HCT116 (cell line): ENCODE results near the gene ARHGAP42. TPM values are rescaled to one million over a fixed set of nuclear protein-coding genes. Genes with fewer than 3 reads are reported as not detected.

Experiments
- ATAC-seq: fragments of 200-7000 bp; cut with Tn5 transposase; 2 replicates; pipeline ENCODE4 v1.9.1; 2020; ENCODE audit warnings: mild to moderate bottlenecking, moderate library complexity
- BruUV-seq: library from RNA; stranded (reverse); fragments of 400-500 nt; replicated peaks from 2 replicates; lab custom pipeline; 2021; lab: Mats Ljungman, UMichigan
- CTCF ChIA-PET: fragments of 300-600 bp; sonication (Branson Sonifier 250); formaldehyde crosslinking; loops from one replicate; lab custom pipeline; 2021; ENCODE audit warnings: antibody characterized with exemption; lab: Charles Lee
- POLR2A ChIA-PET: fragments of 300-600, 350-600 bp; sonication (Branson Sonifier 250); formaldehyde crosslinking; loops from one replicate; lab custom pipeline; 2021; ENCODE audit warnings: antibody characterized with exemption; lab: Charles Lee
- RAD21 ChIA-PET, 2 experiments: fragments of 300-600 bp; sonication (Branson Sonifier 250); formaldehyde crosslinking; loops; one replicate each; lab custom pipeline; 2023; ENCODE audit warnings: low total read pairs in 2 of 2; ENCODE audit not compliant: uncharacterized antibody in 2 of 2, unreplicated experiment in 2 of 2, low non-redundant PET in 1 of 2; lab: Charles Lee
- DNase-seq: peaks from one replicate; pipeline ENCODE4 v3.0.0-alpha.2; 2010; ENCODE audit warnings: low read depth, low spot score
- H2AFZ ChIP-seq: fragments of 200-600 bp; shearing (Covaris generic), sonication (generic); 2 replicates; pipeline ENCODE4 v1.6.1; 2017; ENCODE audit warnings: low read depth, mixed run types, mixed read lengths, antibody characterized with exemption, low read length; ENCODE audit not compliant: poor library complexity, severe bottlenecking
- H3K27ac ChIP-seq: 2 replicates; pipeline ENCODE4 v1.5.1; 2012; ENCODE audit warnings: low read depth, low read length
- H3K27me3 ChIP-seq: fragments of 200-600 bp; sonication (generic); 2 replicates; pipeline ENCODE4 v1.6.1; 2016; ENCODE audit warnings: mixed run types, low read length, mixed read lengths; ENCODE audit not compliant: insufficient read depth
- H3K36me3 ChIP-seq, 2 experiments: fragments of 200-500 bp in 1 of 2; fragments of 200-600 bp in 1 of 2; sonication (Bioruptor generic) in 1 of 2; sonication (generic) in 1 of 2; 2 replicates each; pipeline versions ENCODE4 v1.5.1 to v1.6.1; 2014 to 2016; ENCODE audit warnings: low read length in 2 of 2, inconsistent platforms in 1 of 2, mixed read lengths in 1 of 2, mixed run types in 1 of 2; ENCODE audit not compliant: insufficient read depth in 2 of 2, control insufficient read depth in 1 of 2
- H3K4me1 ChIP-seq, 2 experiments: fragments of 200-600 bp in 1 of 2; sonication (generic) in 1 of 2; 2 replicates each; pipeline versions ENCODE4 v1.5.1 to v1.6.1; 2012 to 2017; ENCODE audit warnings: low read length in 2 of 2, inconsistent platforms in 1 of 2, mild to moderate bottlenecking in 1 of 2, mixed read lengths in 1 of 2, mixed run types in 1 of 2, moderate library complexity in 1 of 2; ENCODE audit not compliant: insufficient read depth in 2 of 2, control insufficient read depth in 1 of 2
- H3K4me2 ChIP-seq: fragments of 200-600 bp; sonication (generic); 2 replicates; pipeline ENCODE4 v1.6.1; 2017; ENCODE audit warnings: mixed run types, low read length, mixed read lengths
- H3K4me3 ChIP-seq, 2 experiments: fragments of 200-600 bp in 1 of 2; sonication (generic) in 1 of 2; replicated peaks in 1 of 2; 2 replicates each; pipeline ENCODE4 v1.5.1; 2011 to 2016; ENCODE audit warnings: low read length in 2 of 2, control low read depth in 1 of 2, low read depth in 1 of 2, mild to moderate bottlenecking in 1 of 2, mixed read lengths in 1 of 2, mixed run types in 1 of 2
- H3K79me2 ChIP-seq: fragments of 200-600 bp; sonication (generic); 2 replicates; pipeline ENCODE4 v1.6.1; 2017; ENCODE audit warnings: mild to moderate bottlenecking, mixed run types, low read length, moderate library complexity, mixed read lengths; ENCODE audit not compliant: insufficient read depth
- H3K9ac ChIP-seq: fragments of 200-600 bp; sonication (generic); 2 replicates; pipeline ENCODE4 v1.6.1; 2016; ENCODE audit warnings: low read length, mixed read lengths
- H3K9me2 ChIP-seq: fragments of 200-600 bp; sonication (generic), shearing (Covaris generic); 2 replicates; pipeline ENCODE4 v1.6.1; 2017; ENCODE audit warnings: mixed run types, mild to moderate bottlenecking, moderate library complexity; ENCODE audit not compliant: insufficient read depth
- H3K9me3 ChIP-seq, 2 experiments: fragments of 200-500 bp in 1 of 2; fragments of 200-600 bp in 1 of 2; sonication (Bioruptor generic) in 1 of 2; sonication (generic) in 1 of 2; 2 replicates each; pipeline ENCODE4 v1.6.1; 2014 to 2017; ENCODE audit warnings: low read length in 2 of 2, mixed read lengths in 2 of 2, inconsistent platforms in 1 of 2, low read depth in 1 of 2, mild to moderate bottlenecking in 1 of 2, mixed run types in 1 of 2, moderate library complexity in 1 of 2; ENCODE audit not compliant: control insufficient read depth in 1 of 2, insufficient read depth in 1 of 2
- H4K20me1 ChIP-seq: fragments of 200-600 bp; sonication (generic), shearing (Covaris generic); 2 replicates; pipeline ENCODE4 v1.6.1; 2017; ENCODE audit warnings: mixed run types, mild to moderate bottlenecking, moderate library complexity; ENCODE audit not compliant: insufficient read depth
- CBX3 ChIP-seq: IDR thresholded peaks from 2 replicates; pipeline ENCODE4 v1.6.1; 2012; ENCODE audit warnings: low read depth
- EGR1 ChIP-seq: IDR thresholded peaks from 2 replicates; pipeline ENCODE4 v1.6.1; 2012; ENCODE audit warnings: low read depth
- EZH2 ChIP-seq: fragments of 200-600 bp; sonication (generic); IDR thresholded peaks from 2 replicates; pipeline ENCODE4 v1.6.1; 2017; ENCODE audit warnings: antibody characterized with exemption, mixed run types
- EZH2phosphoT487 ChIP-seq: fragments of 200-600 bp; IDR thresholded peaks from 2 replicates; pipeline ENCODE4 v1.6.1; 2018; ENCODE audit warnings: antibody characterized with exemption, borderline replicate concordance
- FOSL1 ChIP-seq: IDR thresholded peaks from 2 replicates; pipeline ENCODE4 v1.6.1; 2012; ENCODE audit warnings: low read depth
- JUND ChIP-seq: IDR thresholded peaks from 2 replicates; pipeline ENCODE4 v1.6.1; 2012
- POLR2A ChIP-seq: IDR thresholded peaks from 2 replicates; pipeline ENCODE4 v1.7.0; 2011; ENCODE audit warnings: borderline replicate concordance; ENCODE audit not compliant: insufficient read depth, insufficient read length; ENCODE audit errors: extremely low read depth
- POLR2AphosphoS5 ChIP-seq: IDR thresholded peaks from 2 replicates; pipeline ENCODE4 v1.6.1; 2011; ENCODE audit warnings: mild to moderate bottlenecking, low read depth, low read length, moderate library complexity
- RAD21 ChIP-seq: IDR thresholded peaks from 2 replicates; pipeline ENCODE4 v1.6.1; 2012; ENCODE audit warnings: low read depth, mild to moderate bottlenecking
- SP1 ChIP-seq: IDR thresholded peaks from 2 replicates; pipeline ENCODE4 v1.6.1; 2012; ENCODE audit warnings: low read depth
- SRF ChIP-seq: IDR thresholded peaks from 2 replicates; pipeline ENCODE4 v1.6.1; 2012; ENCODE audit warnings: low read depth
- YY1 ChIP-seq: IDR thresholded peaks from 2 replicates; pipeline ENCODE4 v1.6.1; 2011; ENCODE audit warnings: low read length, low read depth, moderate library complexity, mild to moderate bottlenecking; ENCODE audit not compliant: insufficient replicate concordance; ENCODE audit errors: extremely low read depth
- ZFX ChIP-seq: fragments of 450-650 bp; IDR thresholded peaks from 2 replicates; pipeline ENCODE4 v1.6.1; 2017
- ZNF274 ChIP-seq: fragments of 200-500 bp; sonication (Bioruptor generic); IDR thresholded peaks from 2 replicates; pipeline ENCODE4 v1.6.1; 2014; ENCODE audit warnings: mild to moderate bottlenecking, low read depth, low read length, inconsistent platforms
- intact Hi-C: fragments of 100-400 bp; cut with micrococcal nuclease; formaldehyde crosslinking; loops from 2 replicates; pipeline ENCODE4 v1.10.0; 2022
- total RNA-seq: library from RNA; stranded (reverse); gene quantifications from one replicate; pipeline ENCODE4 v1.2.1, GENCODE V29; 2021; ENCODE audit not compliant: unreplicated experiment
- TF ChIP-seq, protein P1 (sequence below): IDR thresholded peaks from 2 replicates; pipeline ENCODE4 v1.6.1; 2012; ENCODE audit warnings: low read depth
- TF ChIP-seq, protein P2 (sequence below): IDR thresholded peaks from 2 replicates; pipeline ENCODE4 v1.6.1; 2011; ENCODE audit warnings: mild to moderate bottlenecking, low read length, moderate library complexity; ENCODE audit not compliant: insufficient replicate concordance; ENCODE audit errors: extremely low read depth
- TF ChIP-seq, protein P3 (sequence below): IDR thresholded peaks from 2 replicates; pipeline ENCODE4 v1.6.1; 2012
- TF ChIP-seq, protein P4 (sequence below): IDR thresholded peaks from 2 replicates; pipeline ENCODE4 v1.6.1; 2012
- TF ChIP-seq, protein P5 (sequence below), 3 experiments: fragments of 200-600 bp in 1 of 3; sonication (generic) in 1 of 3; IDR thresholded peaks in 2 of 3; conservative IDR thresholded peaks in 1 of 3; 2 replicates each; pipeline ENCODE4 v1.5.1; 2012 to 2017; ENCODE audit warnings: low read depth in 2 of 3, low read length in 2 of 3, antibody characterized with exemption in 1 of 3, borderline replicate concordance in 1 of 3, control low read depth in 1 of 3, mild to moderate bottlenecking in 1 of 3, mixed read lengths in 1 of 3, mixed run types in 1 of 3, moderate library complexity in 1 of 3; ENCODE audit not compliant: insufficient read depth in 1 of 3

The ARHGAP42 gene
- total RNA-seq, 1 experiment from 2014 or later, result 12.3 TPM

DNA sequence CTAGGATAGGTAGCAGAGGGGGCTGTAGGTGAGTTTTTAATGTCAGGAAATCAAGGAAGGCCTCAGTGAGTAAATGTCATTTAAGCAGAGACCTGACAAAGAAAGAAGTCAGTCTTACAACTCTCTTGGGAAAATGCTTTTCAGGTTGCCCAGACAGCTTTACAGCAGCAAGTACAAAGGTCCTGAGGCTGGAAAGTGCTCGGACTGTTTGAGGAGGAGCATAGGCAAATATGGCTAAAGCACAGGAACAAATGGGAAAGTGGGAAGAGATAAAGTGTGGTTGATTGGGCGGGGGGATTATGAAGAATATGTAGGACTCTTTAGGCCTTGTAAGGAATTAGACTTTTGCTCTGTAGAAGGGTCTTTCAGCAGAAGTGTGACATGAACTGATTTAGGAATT is 125.4 kb downstream of the ARHGAP42 start:
- no peak overlapping the region for H3K4me2 ChIP-seq
- BruUV-seq, result no TSS peak
- H3K9me3 ChIP-seq, result no peaks in the 10 kb centered on the region
- H4K20me1 ChIP-seq, result no peaks in the 10 kb centered on the region
- ChIA-PET POLR2A (no interaction called here), RAD21 (no interaction called here), CTCF (no interaction called here)
- H3K27ac ChIP-seq, result no peak overlapping the region
- TF ChIP-seq EZH2 (no peak), SRF (no peak), POLR2A (no peak), FOSL1 (no peak), CBX3 (no peak), POLR2AphosphoS5 (no peak), YY1 (no peak), ZFX (no peak), EGR1 (no peak), RAD21 (no peak), JUND (no peak), EZH2phosphoT487 (no peak), SP1 (no peak), ZNF274 (no peak)
- TF ChIP-seq, protein P1, sequence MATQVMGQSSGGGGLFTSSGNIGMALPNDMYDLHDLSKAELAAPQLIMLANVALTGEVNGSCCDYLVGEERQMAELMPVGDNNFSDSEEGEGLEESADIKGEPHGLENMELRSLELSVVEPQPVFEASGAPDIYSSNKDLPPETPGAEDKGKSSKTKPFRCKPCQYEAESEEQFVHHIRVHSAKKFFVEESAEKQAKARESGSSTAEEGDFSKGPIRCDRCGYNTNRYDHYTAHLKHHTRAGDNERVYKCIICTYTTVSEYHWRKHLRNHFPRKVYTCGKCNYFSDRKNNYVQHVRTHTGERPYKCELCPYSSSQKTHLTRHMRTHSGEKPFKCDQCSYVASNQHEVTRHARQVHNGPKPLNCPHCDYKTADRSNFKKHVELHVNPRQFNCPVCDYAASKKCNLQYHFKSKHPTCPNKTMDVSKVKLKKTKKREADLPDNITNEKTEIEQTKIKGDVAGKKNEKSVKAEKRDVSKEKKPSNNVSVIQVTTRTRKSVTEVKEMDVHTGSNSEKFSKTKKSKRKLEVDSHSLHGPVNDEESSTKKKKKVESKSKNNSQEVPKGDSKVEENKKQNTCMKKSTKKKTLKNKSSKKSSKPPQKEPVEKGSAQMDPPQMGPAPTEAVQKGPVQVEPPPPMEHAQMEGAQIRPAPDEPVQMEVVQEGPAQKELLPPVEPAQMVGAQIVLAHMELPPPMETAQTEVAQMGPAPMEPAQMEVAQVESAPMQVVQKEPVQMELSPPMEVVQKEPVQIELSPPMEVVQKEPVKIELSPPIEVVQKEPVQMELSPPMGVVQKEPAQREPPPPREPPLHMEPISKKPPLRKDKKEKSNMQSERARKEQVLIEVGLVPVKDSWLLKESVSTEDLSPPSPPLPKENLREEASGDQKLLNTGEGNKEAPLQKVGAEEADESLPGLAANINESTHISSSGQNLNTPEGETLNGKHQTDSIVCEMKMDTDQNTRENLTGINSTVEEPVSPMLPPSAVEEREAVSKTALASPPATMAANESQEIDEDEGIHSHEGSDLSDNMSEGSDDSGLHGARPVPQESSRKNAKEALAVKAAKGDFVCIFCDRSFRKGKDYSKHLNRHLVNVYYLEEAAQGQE, result no peak
- TF ChIP-seq, protein P2, sequence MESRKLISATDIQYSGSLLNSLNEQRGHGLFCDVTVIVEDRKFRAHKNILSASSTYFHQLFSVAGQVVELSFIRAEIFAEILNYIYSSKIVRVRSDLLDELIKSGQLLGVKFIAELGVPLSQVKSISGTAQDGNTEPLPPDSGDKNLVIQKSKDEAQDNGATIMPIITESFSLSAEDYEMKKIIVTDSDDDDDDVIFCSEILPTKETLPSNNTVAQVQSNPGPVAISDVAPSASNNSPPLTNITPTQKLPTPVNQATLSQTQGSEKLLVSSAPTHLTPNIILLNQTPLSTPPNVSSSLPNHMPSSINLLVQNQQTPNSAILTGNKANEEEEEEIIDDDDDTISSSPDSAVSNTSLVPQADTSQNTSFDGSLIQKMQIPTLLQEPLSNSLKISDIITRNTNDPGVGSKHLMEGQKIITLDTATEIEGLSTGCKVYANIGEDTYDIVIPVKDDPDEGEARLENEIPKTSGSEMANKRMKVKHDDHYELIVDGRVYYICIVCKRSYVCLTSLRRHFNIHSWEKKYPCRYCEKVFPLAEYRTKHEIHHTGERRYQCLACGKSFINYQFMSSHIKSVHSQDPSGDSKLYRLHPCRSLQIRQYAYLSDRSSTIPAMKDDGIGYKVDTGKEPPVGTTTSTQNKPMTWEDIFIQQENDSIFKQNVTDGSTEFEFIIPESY, result no peak
- TF ChIP-seq, protein P3, sequence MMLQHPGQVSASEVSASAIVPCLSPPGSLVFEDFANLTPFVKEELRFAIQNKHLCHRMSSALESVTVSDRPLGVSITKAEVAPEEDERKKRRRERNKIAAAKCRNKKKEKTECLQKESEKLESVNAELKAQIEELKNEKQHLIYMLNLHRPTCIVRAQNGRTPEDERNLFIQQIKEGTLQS, result no peak
- TF ChIP-seq, protein P4, sequence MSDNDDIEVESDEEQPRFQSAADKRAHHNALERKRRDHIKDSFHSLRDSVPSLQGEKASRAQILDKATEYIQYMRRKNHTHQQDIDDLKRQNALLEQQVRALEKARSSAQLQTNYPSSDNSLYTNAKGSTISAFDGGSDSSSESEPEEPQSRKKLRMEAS, result no peak
- TF ChIP-seq, protein P5, sequence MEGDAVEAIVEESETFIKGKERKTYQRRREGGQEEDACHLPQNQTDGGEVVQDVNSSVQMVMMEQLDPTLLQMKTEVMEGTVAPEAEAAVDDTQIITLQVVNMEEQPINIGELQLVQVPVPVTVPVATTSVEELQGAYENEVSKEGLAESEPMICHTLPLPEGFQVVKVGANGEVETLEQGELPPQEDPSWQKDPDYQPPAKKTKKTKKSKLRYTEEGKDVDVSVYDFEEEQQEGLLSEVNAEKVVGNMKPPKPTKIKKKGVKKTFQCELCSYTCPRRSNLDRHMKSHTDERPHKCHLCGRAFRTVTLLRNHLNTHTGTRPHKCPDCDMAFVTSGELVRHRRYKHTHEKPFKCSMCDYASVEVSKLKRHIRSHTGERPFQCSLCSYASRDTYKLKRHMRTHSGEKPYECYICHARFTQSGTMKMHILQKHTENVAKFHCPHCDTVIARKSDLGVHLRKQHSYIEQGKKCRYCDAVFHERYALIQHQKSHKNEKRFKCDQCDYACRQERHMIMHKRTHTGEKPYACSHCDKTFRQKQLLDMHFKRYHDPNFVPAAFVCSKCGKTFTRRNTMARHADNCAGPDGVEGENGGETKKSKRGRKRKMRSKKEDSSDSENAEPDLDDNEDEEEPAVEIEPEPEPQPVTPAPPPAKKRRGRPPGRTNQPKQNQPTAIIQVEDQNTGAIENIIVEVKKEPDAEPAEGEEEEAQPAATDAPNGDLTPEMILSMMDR (IDR thresholded peaks at IDR 0.05 in 2 of 3, conservative IDR thresholded peaks at IDR 0.05 in 1 of 3; ENCODE audit: borderline replicate concordance in 1 of 3, insufficient read depth in 1 of 3, low read depth in 2 of 3, low read length in 2 of 3), result no peak
- no peak overlapping the region for H3K4me3 ChIP-seq
- intact Hi-C loops, result no loop called here
- H3K4me1 ChIP-seq, result peaks cover 24 to 27% of the 10 kb centered on the region in 2 experiments
- ATAC-seq, result no peak
- H3K27me3 ChIP-seq, result no peaks in the 10 kb centered on the region
- H3K9ac ChIP-seq, result no peak overlapping the region
- H3K79me2 ChIP-seq, result peaks cover 2% of the 10 kb centered on the region; the same call in 1 of the 2 replicates
- DNase-seq, result no peak
- no peaks in the 10 kb centered on the region for H3K36me3 ChIP-seq
- H2AFZ ChIP-seq, result no peak overlapping the region
- H3K9me2 ChIP-seq, result no peaks in the 10 kb centered on the region
